HG02588 (cell line): ENCODE measurements around the gene HOXC12.

ENCODE experiments used
- ATAC-seq: cut with Tn5 transposase; IDR thresholded peaks from one replicate; pipeline ENCODE4 v1.9.1; 2021; ENCODE audit warnings: mild to moderate bottlenecking, moderate library complexity; ENCODE audit not compliant: unreplicated experiment

Gene HOXC12

DNA sequence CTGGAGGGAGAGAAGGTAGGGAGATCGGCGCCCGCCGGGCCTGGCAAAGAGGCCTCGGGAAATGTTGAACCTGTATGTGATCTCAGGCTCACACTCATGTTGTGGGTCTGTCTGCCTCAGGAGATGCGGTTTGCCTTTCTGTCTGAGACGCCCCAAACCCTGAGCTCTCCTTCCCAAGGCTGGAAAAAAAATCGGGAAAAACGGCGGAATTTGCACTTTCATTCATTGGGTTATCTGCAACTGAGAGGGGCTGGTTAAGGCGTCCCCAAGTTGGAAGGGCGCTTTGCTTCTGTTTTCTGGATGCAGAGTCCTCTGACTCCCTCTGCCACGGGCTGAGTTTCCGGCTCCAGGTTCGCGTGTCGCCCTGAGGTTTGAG, 40.3 kb downstream of the HOXC12 start:
- ATAC-seq: no peak

DNA sequence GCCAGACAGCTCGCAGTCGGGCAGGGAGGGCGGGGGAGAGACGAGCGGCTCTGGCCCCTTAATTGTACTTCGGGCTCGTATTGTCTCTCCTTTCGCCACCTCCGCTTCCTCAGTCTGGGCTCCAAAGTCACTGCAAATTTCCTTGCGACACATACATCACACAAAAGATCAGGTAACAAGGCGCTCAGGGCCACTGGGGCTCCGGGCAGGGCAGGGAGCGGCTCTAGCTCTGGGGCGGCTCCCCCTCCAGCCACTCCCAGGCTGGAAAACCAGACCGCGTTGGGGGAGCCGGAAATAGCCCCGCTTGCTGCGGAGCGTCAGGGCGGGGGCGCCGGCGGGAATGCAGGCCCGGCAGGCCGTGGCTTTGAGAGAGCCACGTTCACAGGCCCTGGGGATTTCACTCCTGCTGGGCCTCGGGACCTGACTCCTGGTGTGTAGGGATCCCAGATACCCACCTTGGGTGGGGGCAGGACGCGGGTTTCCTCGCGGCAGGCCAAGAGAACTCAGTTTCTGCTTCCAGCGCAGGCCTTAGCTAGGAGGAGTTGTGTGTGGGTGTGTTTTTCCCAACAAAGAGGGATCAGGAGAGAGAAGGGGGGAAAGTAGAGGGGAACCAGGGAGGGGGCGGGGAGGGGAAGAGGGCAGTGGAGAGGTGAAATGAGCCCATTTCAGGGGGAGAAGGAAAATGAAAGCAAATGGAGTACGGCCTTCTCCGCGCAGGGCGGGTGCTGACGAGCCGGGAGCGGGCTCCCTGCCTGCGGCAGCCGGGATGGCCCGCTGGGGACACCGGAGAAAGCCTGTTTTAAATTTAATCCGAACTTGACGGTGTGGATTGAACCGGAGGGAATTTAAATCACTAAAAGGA, 40.9 kb downstream of the HOXC12 start:
- no peak for ATAC-seq

DNA sequence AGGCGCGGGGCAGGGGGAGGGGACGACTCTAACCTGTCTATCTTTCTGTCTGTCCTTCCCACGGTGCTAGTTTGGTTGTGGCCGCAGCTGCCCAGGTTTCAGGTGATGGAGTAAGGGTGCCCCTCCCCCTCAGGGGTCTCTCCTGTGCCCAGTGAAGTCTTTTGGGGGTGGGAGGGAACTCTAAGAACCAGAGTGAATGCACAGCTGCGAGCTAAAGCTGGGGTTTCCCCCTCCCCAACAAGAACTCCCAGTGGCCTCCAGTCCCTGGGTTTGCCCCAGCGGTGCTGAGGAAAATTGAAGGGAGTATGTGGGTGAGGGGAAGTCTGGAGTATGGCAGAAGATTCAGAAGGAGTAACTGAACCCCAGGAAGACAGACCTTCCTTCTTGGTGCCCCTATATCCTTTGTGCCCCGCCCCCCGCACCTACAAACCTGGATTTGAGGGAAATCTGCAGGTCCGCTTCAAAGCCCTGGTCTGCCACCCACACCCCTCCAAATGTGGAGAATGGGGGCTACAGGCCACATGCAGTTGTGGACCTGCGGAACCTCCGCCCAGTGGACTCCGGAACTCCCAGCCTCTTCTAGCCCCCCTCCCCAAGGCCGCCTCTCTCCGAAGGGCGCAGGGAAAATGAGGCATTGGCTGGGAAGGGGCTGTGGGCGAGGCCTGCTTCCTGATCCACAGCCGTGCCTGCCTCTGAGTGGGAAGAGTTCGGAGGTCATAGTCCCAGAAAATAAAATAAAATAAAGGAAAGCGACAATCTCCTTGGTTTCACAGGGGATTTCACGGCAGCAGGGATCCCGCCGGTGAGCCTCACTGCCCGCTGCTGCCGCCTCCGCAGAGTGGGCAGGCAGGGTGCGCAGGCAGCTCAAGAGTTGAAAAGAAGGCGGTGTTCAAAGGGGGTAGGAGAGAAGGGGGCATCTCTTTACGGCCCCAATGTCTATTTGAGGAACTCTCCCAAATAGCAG, 41.8 kb downstream of the HOXC12 start:
- ATAC-seq: no peak

DNA sequence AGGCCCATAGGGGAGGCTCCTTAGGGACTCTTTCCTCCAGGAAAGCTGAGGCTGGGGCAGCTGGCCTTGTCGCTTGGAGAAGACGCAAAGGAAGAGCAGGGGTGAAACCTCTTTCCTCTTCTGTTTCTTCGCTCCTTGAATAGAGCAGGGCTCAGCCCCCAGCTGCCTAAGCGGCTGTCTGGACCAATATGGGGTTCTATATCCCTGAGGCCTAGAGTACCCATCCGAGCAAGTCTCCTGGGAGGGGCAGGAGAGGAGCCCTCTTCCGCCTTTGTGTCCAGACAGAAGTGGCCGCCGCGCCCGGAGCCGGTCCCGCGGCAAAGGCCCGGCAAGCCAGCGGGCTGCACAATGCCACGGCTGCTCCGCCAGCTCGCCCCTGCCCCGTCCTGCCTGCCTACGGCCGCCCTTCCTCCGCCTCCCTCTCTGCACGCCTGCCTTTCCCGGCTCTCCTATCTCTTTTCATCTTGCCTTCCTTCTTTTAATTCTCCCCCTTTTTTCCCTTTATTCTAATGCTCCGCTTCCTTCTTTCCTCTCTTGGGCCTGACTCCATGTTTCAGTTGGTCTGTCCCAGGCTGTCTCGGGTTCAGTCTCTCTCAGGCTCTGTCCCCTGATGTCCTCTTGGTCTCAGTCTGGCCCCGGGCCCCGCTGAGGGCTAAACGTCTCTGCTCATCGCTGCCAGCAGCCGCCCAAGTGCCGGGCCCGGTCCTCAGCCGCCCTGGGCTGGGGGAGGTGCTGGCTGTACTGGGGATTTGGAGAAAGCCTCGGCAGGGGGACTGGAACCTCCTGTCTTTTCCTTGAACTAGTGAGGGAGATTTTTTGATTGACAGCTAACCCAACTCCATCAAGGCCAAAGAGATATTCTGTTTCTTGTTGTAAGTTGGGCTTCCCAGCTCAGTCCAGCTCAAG, 42.8 kb downstream of the HOXC12 start:
- ATAC-seq: no peak

DNA sequence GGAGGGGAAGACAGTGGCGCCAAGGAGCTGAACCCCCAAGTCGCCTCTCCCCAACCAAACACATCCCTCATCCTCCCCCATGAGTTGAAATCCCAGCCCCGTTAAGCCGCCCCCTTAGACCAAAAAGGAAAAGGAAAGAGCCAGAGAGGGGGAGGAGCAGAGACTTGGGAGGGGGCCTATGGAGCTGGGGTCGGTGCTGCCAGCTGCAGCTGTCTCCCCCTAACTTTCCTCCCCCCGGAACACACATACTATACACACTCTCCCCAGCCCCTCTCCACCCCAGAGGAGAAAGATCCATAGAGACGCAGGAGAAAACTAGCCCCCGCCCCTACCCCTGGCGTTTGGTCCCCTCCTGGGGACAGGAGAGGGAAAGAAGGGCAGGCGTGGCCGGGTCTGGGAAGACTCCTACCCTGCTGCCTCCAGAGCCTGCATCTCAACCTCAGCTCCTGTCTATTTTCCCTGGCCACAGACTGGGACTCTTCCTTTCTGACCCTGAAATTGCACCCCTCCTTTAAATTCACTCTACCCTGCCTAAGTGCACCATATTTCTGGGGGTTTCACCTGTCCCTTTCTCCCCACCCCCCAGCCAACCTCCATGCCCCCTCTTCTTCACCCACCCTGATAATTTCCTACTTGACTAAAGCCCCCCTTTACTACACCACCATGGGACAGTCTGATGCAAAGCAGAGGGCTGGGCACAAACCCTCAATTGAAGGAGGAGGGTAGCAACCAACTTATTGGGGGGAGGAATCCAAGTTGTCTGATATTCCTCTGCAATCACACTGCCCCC, 43.6 kb downstream of the HOXC12 start:
- no peak for ATAC-seq

- no peak for ATAC-seq
Measured at GRCh38 chr12:53998900-53999236, 44.2 kb downstream of the HOXC12 start.

DNA sequence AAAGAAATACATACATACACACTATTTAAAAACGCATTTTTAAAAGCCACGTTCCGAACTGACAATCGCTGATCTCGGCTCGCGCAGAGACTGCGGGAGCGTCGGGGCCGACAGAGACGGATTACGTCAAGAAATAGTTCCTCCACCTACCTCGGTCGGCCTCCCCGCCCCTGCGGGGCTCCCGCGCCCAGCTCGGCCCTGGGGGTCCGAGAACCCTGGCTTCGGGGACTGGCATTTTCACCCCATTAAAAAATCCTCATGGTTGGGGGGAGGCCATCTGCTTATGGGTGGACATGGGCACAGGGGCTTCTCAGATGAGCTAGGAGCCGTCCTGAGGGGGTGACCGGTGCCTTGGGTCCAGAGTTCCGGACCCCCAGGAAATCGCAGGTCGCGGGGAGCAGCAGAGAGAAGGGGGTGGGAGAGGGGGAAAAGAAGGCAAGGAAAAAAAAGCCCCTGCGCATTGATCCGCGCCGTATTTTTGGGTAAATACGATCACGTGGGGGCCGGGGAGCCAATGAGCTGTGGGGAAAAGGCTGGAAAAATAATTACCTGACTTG, 44.9 kb downstream of the HOXC12 start:
- ATAC-seq: no peak

DNA sequence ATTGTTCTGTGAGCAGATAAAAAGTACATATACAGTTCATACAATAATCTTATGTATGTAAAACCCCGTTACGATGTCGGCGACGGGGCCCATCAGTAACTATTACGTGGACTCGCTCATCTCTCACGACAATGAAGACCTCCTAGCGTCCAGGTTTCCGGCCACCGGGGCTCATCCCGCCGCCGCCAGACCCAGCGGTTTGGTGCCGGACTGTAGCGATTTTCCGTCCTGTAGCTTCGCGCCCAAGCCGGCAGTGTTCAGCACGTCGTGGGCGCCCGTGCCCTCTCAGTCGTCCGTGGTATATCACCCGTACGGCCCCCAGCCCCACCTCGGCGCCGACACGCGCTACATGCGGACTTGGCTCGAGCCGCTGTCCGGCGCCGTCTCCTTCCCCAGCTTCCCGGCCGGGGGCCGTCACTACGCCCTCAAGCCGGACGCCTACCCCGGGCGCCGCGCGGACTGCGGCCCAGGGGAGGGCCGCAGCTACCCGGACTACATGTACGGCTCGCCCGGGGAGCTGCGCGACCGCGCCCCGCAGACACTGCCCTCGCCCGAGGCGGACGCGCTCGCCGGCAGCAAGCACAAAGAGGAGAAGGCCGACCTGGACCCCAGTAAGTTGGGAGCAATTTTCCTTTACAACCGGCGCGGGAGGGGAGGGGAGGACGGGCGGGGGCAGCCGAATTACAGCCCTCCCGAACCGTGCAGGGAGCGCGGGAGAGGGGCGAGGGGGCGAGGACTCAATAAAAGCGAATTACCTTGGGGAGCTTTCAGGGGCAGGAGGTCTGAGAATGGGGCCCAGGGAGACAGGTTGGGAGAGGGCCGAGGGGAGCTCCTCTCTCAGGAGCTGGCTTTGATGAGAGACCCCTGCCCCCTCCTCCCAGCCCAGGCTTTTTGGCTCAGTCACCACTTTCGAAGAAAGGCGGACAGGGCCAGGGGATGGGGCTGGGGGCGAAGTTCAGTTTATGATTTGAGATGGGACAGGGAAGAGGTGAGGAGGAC, 45.7 kb downstream of the HOXC12 start, which contains the start of gene HOXC9:
Gene HOXC9 (plus strand): TSS at position 46 of the 999 bp plus-strand sequence. CDS start 28 bp downstream, at position 74.
- ATAC-seq: no peak

DNA sequence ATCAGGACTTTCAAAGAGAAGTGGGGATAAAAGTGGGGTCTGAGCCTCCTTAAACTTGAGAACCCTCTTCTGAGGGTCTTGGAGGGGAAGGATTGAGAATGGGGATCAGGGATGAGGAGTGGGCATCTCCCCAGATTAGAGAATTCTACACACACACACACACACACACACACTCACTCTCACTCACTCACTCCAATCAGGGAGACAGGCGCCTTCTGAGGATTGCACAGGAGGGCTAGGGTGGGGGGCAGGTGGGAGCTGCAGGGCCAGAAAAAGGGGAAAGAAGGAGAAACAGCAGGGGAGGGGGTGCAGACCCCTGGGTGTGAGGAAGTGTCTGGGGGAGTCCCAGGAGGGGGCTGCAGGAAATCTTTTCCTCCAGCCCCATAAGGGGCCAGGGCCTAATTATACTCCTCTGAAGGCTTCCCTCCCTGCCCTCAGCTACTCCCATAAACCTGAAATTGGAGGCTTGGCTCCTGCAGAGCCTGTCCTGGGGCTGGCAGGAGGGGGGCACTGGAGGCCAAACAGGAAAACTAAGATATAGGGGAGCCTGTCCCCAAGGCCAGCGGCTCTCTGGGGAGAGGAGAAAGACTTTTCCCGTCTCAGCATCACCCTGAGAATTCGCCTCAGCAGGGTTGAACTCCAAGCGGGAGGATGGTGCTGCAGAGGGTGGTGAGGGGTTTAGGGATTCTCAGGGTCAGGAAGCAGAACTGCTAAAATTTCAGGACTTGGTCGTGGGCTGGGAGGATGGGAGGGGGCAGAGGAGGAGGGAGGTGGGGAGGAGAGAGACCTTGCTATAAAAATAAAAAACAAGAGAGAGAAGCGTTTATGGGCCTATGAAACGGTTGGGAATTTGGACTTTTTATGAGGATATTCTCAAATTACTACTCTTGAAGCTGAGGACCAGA, 46.8 kb downstream of the HOXC12 start:
- ATAC-seq: no peak

GRCh38 chr12:54002278-54002914, 47.7 kb downstream of the HOXC12 start:
- ATAC-seq: no peak

DNA sequence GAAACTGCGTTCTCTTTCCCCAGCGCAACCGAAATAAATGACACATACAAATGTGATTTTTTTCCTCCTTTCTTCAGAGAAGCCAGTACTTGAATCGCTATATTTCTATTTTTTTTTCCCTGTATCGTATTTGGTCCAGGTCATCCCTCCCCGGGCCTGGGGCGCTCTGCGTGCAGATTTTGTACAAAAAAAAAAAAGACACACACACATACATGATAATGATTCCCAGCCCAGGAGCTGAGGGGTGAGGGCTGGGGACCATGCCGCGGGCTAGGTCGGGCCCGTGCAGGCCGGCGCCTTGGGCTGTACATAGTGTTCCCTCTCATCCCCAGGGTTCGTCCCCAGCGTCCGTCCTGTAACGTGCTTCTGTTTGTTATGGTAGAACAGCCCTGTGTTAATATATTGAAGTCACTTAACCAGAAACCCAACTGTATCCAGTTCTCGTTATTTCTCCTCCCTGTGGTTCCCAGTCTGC, 48.2 kb downstream of the HOXC12 start:
- ATAC-seq: no peak

DNA sequence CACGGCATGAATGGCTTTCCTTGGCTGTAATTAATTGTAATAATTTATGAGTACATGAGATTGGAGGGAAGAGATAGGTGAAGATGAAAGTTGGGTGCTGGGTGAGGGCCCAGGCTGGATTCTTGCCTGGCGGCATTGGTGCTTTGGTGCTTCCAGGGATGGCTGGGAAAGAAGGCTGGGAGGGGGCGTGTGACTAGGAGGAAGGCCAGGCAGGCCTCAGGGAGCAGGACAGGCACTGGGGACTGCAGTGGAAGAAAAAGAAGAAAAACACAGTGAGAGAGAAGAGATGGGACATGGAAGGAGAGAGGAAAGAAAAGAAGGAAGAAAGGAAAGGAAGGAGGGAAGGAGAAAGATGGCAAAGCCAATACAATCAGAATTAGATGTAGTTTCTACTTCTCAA, 48.9 kb downstream of the HOXC12 start:
- ATAC-seq: no peak

- no peak for ATAC-seq
Measured at GRCh38 chr12:54004063-54004840, 49.5 kb downstream of the HOXC12 start.

DNA sequence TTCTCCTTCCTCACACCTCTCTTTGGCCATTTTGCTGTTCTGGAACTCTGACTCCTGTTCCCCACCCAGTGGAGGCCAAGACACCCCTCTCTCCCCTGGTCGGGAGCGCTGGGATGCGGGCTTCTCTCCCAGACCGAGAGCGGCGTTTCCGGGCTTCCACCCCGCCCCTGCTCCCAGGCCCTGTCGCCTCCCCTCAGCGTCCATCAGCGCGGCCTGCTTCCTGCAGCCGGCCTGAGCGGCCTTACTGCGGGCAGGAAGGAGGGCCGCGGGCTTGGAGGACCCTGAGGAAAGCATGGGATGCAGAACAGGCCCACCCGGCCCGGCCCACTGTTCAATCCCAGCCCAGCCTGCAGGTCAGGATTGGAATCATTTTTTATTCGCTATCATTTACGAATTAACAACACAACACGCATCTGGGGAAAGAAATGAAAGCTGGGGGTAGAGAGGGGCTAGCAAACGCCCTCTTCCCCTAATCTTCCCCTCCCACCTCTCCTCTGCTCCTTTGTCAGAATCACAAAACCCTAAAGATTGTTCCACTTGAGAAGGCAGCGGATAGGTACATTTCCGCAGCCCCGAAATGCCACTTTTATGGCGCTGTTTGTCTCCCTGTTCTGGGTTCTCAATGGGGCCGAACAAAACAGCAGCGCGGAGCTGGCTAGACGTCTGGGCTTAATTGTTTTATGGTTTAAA, 50.3 kb downstream of the HOXC12 start:
- no peak for ATAC-seq

- ATAC-seq: no peak
Measured at GRCh38 chr12:54005531-54005852, 50.8 kb downstream of the HOXC12 start.
